ENCODE data around the gene JDP2. TPM values are rescaled to one million over a fixed set of nuclear protein-coding genes. Genes with fewer than 3 reads are reported as not detected.

JDP2 gene
- total RNA-seq, 1 donor from 2014 or later, result 58.4 TPM

DNA sequence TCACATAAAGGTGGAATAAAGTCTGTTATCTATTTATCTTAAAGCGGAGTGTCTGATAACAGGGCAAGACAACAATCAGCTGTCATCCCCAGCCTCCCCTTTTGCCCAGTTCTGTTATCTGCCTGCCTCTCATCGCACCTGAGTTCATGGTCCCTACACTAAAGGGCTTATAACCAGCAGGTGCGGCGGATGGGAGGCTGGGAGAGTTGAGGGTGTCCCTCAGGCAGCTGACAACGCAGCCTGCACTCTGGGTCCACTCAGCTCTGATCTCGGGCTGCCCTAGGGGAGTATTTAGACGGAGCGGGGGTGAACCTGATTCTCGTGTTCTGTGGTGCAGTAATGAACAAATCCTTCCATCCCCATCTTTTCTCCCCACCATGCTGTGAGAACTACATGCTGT lies 34.0 kb upstream of the JDP2 start:
- Histone ChIP-seq H3K27me3 (ENCODE audit: control insufficient read depth, insufficient read depth, low read length) (no peaks in the 10 kb centered on the region), H3K36me3 (ENCODE audit: control insufficient read depth, insufficient read depth, low read length) (no peaks in the 10 kb centered on the region), H3K4me3 (ENCODE audit: low read depth, low read length) (no peak overlapping the region)
- peak; percentile 13 for FAIRE-seq
- DNase-seq (ENCODE audit: low read depth), result no peak
- TF ChIP-seq, protein P1, sequence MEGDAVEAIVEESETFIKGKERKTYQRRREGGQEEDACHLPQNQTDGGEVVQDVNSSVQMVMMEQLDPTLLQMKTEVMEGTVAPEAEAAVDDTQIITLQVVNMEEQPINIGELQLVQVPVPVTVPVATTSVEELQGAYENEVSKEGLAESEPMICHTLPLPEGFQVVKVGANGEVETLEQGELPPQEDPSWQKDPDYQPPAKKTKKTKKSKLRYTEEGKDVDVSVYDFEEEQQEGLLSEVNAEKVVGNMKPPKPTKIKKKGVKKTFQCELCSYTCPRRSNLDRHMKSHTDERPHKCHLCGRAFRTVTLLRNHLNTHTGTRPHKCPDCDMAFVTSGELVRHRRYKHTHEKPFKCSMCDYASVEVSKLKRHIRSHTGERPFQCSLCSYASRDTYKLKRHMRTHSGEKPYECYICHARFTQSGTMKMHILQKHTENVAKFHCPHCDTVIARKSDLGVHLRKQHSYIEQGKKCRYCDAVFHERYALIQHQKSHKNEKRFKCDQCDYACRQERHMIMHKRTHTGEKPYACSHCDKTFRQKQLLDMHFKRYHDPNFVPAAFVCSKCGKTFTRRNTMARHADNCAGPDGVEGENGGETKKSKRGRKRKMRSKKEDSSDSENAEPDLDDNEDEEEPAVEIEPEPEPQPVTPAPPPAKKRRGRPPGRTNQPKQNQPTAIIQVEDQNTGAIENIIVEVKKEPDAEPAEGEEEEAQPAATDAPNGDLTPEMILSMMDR (IDR thresholded peaks at IDR 0.05; ENCODE audit: insufficient read depth, low read length, severe bottlenecking), result no peak

DNA sequence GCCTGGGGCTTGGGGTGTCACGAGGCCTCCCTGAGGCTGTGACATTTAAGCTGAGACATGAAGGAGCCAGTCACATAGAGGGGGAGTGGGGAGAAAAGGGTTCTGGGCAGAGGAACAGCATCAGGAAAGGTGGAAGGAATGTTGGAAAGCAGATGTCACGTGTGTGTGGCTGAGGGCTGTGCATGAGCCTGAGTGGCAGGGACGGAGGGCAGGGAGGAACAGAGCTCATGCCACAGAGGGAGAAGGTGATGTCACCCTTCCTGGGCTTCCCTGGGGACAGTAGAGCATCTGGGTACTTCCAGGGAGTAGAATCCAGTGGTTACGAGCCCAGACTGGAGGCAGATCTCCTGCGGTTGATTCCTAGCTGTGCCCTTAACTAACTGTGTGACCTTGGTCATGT lies 32.0 kb upstream of the JDP2 start:
- Histone ChIP-seq H3K27me3 (ENCODE audit: control insufficient read depth, insufficient read depth, low read length) (no peaks in the 10 kb centered on the region), H3K36me3 (ENCODE audit: control insufficient read depth, insufficient read depth, low read length) (no peaks in the 10 kb centered on the region), H3K4me3 (ENCODE audit: low read depth, low read length) (no peak overlapping the region)
- TF ChIP-seq, protein P1 (IDR thresholded peaks at IDR 0.05; ENCODE audit: insufficient read depth, low read length, severe bottlenecking), result no peak
- DNase-seq (ENCODE audit: low read depth) (no peak), FAIRE-seq (no peak)

DNA sequence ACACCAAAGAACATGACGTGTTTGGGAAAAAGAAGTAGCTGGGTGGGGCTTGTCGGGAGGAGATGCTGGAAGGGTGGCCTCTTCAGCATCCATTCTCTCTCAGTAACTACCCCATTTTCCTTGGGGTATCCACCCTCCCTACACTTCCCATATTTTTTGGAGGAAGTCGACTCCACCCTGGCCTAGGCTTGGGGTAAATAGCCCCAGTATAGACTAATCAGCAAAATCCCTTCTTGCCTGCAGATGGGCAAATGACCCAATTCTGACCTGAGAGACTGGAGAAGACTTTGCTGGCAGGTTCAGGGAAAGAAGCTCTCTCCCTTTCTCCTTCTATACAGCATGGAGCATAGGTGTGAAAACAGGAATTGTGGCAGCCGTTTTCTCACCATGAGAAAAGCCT lies 28.5 kb upstream of the JDP2 start:
- DNase-seq (ENCODE audit: low read depth) (no peak), FAIRE-seq (no peak)
- TF ChIP-seq, protein P1 (IDR thresholded peaks at IDR 0.05; ENCODE audit: insufficient read depth, low read length, severe bottlenecking), result no peak

DNA sequence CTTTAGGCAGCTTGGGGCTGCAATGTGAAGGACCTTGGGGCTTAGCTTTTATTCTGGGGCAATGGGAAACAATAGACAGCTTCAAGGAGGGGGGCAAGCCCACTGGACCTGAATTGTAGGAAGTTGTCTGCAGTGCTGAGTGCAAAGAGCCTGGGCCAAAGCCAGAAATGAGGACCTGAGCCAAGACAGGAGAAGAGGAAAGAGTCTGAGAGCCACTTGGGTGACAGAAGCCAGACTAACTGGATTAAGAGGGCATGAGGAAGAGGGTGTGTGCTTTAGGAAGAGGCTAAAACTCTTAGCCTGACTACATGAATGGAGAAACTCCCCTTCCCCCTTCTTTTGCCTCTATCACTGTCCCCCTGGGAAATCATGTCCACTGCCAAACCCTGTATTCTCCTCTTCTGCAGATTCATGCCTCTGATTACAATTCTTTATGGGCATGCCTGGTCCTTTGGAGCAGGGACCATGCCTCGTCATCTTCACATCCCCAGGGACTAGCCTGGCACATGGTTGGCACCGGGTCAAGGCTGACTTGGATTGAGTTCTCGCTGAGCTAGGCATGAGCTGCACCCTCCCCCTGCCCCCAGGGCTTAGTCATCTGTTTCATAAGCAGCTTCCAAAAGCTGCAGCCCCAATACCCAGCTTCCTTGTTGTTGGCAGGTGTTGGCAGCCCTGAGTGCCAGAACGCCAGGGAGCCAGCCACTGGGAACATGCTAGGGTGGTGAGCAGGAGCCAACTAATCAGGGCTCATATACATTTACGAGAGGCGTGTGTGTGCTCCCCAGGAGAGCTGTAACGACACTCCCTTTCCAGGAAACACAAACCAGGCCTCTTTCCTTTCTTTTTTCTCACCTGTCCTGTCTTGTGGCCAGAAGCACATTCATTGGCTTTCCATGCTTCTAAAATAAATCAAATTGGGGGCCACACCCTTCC lies 27.7 kb upstream of the JDP2 start:
- DNase-seq (ENCODE audit: low read depth) (peak; percentile 96), FAIRE-seq (peak; percentile 99)
- no peak overlapping the region for H3K4me3 ChIP-seq (ENCODE audit: low read depth, low read length)
- TF ChIP-seq, protein P1 (IDR thresholded peaks at IDR 0.05; ENCODE audit: insufficient read depth, low read length, severe bottlenecking), result no peak
- H3K36me3 ChIP-seq (ENCODE audit: control insufficient read depth, insufficient read depth, low read length), result no peaks in the 10 kb centered on the region
- H3K27me3 ChIP-seq (ENCODE audit: control insufficient read depth, insufficient read depth, low read length), result no peaks in the 10 kb centered on the region

More for the DNA sequence above, 28.5 kb upstream of the JDP2 start:
- no peaks in the 10 kb centered on the region for H3K36me3 ChIP-seq (ENCODE audit: control insufficient read depth, insufficient read depth, low read length)
- H3K27me3 ChIP-seq (ENCODE audit: control insufficient read depth, insufficient read depth, low read length), result no peaks in the 10 kb centered on the region
- H3K4me3 ChIP-seq (ENCODE audit: low read depth, low read length), result no peak overlapping the region

DNA sequence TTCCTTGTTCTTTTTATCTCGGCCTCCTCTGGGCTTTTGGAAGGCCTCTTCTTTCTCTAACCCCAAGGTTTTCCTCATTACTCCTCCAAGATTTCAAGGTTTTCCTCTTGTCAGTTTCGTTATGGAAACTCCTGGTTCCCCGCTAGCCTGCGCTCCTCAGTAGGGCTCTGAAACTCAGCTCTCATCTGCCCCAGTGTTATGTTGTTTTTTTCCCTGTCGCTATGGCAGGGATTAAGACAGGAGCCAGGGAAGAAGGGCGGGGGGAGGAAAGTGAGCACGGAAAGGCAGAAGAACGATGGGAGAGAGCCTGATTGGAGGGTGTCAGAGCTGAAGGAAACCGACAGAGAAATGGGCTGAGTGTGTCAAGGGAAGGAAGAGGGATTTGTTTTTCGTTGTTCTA lies 26.5 kb upstream of the JDP2 start:
- no peak for FAIRE-seq
- no peak for DNase-seq (ENCODE audit: low read depth)
- TF ChIP-seq, protein P1 (IDR thresholded peaks at IDR 0.05; ENCODE audit: insufficient read depth, low read length, severe bottlenecking), result no peak
- Histone ChIP-seq H3K27me3 (ENCODE audit: control insufficient read depth, insufficient read depth, low read length) (no peaks in the 10 kb centered on the region), H3K4me3 (ENCODE audit: low read depth, low read length) (no peak overlapping the region), H3K36me3 (ENCODE audit: control insufficient read depth, insufficient read depth, low read length) (no peaks in the 10 kb centered on the region)

Measured in bronchial epithelial cell (primary cell).